Fibroblast of skin of left biceps (primary cell): ENCODE measurements around the gene ADGRD2.

Experiments
- DNase-seq, 2 experiments: peaks; one replicate each; pipeline ENCODE4 v3.0.0-alpha.2; 2013; ENCODE audit warnings: low read depth in 2 of 2

The ADGRD2 gene

DNA sequence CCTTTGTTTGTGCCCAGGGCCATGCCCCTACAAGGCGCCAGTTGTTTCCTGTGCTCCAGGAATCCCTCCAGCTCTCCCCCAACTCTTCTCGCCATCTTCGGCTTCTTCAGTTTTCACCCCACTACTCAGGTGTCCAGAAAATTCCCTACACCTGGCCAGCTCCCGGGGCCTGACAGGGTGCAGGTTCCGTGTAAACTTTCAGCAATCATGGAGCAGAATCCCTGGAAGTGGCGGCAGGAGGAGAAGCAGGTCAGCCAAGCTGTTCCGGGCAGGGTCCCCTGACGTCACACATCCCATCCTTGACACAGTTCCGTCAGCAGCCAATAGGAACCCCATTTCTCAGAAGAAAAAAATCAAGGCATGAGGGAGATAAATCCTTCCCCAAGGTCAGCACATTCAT, 12.2 kb upstream of the ADGRD2 start:
- no peak for DNase-seq

DNA sequence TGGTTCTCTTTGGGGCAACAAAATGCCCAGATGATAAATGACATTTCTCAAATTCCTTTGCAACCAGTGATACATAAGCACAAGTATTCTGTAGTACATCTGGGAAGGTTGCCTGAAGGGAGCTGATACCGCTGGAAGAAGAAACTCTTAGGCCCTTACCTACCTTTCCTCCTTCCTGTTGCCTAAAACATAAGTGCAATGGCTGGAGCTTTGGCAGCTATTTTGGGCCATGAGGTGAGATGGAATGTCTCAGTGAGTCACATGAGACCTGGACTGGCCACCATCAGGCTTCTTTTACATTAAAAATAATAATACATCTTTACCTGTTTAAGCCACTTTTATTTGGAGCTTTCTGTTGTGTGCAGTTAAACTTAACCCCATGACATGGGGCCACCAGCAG, 11.2 kb upstream of the ADGRD2 start:
- no peak for DNase-seq

DNA sequence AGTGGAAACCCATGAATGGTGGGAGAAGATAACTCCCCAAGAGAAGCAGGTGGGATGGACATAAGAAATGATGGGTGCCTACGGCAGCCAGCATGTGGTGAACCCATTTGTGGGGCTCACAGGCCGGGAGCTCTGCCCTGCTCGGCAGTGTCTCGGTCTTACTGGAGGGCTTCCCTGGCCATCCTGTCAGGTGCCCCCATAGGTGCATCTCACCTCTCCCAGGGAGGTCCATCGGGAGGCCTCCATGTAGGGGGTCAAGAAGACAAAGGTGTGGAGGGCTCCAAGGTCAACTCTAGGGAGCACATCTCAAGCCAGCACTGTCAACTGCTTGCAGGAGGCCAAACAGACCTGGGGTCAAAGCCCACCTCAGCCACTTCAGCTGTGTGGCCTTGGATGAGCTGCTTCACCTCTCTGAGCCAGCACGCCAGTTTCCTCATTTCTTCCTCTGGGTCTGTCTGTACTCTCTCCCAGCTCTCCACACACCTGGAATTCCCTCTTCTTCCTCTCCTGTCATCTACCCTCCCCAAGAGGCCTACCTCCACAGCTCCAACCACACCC, 10.5 kb upstream of the ADGRD2 start:
- DNase-seq: no peak

DNA sequence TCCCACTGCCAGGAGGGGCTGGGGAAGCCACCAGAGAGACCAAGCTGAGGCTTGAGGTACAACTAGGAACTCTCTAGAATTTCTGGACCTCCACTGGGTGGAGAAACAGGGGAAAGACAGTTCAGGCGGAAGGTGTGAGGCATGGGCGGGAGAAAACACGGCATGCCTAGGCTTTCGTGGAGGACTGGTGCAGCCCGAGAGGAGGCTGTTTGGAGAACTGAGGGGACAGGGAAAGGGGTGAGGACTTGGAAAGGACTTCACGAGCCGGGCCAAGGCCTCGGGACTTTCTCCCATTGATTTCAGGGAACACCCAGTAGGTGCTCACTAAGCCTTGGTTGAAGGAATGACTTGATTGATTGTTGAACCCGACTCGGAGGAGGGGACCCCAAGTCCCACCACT, 9.5 kb upstream of the ADGRD2 start:
- no peak for DNase-seq

DNA sequence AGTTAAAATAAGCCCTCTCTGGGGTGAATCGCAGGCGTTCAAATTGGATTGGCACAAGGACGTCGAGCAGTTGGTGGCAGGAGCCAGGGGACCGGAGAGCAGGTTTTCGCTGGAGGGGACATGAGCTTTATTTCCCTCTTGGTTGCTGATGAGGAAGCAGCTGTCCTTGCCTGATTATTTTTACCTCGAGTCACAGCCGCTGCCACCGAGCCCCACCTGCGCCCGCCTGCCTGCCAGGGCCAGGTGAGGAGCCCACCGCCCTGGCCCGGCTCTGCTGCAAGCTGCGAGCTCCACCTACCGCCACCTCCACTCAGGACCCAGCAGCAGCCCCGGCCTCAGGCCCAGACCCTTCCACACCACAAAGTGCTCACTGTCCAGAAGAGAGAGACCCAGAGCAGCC, 9.0 kb upstream of the ADGRD2 start:
- DNase-seq: no peak

DNA sequence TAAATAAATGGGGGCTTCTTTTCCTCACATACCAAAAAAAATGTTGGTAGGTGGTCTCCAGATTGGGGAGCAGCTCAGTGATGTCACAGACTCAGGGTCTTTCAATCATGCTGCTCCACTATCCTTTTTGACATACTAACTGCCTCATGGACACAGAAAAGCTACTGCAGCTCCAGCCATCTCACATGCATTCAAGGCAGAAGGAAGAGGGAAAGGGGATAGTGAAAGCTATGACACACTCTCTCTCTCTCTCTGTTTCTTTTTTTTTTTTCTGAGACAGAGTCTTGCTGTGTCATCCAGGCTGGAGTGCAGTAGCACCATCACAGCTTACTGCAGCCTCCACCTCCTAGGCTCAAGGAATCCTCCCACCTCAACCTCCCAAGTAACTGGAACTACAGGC, 7.9 kb upstream of the ADGRD2 start:
- DNase-seq: no peak

DNA sequence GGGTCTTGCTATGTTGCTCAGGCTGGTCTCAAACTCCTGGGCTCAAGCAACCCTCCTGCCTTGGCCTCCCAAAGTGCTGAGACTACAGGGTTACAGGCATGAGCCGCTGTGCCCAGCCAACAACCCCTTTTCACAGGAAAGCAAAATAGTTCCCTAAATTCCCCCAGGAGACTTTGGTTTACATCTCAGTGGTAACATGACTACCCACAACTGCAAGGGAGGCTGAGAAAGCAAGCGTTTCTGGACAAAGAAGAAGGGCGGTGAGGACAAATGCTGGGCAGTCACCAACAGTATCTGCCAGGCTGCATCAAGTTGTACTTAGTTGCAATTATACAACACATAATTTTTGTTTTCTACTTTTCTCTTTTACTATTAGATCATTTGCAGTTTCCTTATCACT, 7.4 kb upstream of the ADGRD2 start:
- DNase-seq: no peak

DNA sequence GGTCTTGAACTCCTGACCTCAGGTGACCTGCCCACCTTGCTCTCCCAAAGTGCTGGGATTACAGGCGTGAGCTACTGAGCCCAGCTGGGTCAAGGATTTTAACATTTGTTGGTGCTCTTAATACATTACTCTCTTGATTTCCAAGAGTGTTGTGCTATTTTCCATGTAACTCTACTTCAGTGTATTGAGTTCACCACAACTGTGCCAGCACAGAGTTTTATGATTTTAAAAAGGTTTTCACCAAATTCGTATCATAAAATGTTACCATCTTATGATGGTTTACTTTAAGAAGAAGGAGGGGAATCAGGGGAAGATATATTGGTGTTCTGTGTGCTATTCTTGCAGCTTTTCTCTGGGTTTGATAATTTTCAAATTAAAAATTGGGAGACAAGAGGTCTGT, 6.6 kb upstream of the ADGRD2 start:
- no peak for DNase-seq

DNA sequence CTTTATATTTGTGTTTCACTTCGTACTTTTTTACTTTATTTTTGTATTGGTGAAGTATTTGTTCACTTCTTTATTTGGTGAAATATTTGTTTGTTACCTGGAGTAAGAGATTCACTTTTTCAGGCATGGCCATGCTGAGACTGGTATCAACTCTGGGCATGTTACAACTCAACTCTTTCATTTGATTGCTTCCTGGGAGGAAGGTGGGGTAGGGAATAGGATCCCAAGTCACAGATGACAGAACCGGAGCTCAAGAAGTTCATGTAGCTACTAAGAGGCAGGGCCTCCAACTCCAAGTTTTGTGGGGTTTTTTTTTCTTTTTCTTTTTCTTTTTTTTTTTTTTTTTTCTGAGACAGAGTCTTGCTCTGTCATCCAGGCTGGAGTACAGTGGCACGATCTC, 6.1 kb upstream of the ADGRD2 start:
- DNase-seq: no peak

DNA sequence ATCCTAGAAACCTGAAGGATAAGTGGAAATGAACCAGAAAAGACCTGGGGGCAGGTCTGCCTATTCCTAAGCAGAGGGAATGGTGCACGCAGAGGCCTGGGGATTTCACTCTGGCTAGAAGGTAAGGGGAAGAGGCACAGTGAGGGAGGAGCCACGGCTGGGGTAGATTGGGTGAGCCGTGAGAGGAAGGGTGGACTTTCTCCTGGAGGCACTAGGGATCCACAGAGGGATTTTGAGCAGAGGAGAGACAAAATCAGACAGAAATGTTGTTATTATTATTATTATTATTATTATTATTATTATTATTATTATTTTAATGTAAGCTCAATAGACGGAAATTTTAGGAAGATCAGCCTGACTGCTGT, 3.0 kb upstream of the ADGRD2 start:
- no peak for DNase-seq

DNA sequence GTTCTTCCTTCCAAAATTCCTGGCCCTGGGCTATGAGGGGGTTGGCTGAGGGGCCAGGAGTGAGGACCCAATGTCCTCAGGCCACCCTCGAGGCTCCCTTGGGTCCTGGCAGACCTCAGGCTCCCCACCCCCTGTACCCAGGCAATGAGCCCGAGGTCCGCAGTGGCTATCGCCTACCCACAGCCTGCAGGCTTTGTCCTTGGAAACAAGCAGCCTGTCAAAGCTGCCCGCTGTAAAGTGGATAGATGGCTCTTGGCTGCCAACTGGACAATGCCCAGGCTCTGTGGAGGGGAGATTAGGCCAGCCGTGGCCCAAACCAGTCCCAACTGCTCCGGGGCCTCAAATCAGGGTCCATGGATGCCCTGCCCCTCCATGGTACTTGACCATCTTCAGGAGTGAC, 2.2 kb upstream of the ADGRD2 start:
- no peak for DNase-seq

DNA sequence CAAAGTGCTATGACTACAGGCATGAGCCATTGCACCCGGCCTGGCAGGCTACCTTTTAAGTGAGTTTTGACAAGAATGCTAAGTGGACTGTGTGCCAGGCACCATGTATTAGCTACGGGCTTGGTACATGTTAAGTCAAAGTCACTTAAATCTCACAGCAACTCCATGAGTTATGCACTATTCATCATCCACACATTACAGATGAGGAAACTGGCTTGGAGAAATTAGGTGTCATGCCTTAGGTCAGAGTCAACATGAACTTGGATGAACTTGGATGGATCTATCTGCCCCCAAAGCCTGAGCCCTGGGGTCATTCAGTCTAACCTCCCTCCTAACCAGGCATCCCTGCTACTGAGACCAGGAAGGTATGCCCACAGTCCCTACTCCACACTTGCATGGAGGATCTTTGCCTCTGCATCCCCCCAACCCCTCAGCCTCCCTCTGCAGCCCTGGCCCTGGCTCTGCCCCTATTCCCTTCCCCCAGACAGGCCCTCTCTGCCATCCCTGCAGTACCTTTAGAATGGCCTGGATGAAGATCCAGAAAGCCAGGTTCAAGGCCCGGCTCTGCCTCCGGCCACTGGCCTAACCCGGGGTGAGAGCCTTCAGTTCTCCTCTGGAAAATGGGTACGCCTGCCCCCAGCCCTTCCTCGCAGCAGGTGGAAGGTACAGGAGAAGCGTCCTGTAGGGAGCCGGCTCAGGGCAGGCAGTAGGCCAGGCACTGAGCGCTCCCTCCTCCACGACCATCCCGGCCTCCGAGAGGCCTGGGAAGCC, 685 bp upstream of the ADGRD2 start:
- no peak for DNase-seq

DNA sequence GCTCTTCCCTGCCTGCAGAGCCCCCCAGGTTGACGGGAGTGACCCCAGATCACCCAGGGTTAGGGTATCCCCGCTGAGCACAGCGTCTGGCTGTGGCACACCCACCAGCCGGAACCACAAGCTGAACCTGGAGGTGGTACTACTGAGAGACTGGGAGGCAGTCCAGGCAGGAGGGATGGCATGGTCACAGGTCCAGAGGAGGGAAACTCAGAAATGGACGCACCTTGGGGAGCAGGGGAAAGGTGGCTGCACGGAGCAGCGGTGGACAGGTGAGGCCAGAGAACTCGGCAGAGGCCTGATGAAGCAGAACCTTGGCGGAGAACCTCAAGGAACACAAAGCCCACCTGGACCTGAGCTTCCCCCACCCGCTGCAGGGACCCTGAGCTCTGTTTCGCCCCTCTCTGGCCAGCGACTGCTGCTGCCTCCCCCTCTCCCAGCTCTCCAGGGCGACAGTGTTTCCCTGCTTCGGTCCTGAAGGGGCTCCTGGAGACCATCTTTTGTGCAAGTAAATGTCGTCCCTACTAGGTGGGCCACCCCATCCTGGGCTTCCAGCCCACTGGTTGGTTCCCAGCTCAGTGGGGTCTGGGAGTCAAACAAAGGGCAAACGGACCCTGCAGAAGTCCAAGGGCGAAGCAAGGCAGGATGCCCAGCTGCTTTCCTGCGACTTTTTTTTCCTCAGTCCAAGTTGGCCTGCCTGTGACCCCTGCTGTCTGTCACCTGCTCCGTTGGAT, 845 bp downstream of the ADGRD2 start:
- no peak for DNase-seq

DNA sequence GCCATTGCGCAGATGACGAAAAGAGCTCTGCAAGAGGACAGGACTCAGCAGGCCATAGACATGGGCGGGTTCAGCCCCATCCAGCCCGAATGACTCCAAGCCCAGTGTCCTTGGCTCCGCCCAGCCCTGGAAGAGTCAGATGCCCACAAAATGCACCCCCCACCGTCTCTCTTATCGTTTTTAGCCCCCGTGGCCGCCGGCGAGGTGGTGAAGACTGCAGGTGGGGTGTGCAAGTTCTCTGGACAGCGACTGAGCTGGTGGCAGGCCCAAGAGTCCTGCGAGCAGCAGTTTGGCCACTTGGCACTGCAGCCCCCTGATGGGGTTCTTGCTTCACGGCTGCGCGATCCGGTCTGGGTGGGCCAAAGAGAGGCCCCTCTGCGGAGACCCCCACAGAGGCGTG, 2.1 kb downstream of the ADGRD2 start:
- DNase-seq: no peak

DNA sequence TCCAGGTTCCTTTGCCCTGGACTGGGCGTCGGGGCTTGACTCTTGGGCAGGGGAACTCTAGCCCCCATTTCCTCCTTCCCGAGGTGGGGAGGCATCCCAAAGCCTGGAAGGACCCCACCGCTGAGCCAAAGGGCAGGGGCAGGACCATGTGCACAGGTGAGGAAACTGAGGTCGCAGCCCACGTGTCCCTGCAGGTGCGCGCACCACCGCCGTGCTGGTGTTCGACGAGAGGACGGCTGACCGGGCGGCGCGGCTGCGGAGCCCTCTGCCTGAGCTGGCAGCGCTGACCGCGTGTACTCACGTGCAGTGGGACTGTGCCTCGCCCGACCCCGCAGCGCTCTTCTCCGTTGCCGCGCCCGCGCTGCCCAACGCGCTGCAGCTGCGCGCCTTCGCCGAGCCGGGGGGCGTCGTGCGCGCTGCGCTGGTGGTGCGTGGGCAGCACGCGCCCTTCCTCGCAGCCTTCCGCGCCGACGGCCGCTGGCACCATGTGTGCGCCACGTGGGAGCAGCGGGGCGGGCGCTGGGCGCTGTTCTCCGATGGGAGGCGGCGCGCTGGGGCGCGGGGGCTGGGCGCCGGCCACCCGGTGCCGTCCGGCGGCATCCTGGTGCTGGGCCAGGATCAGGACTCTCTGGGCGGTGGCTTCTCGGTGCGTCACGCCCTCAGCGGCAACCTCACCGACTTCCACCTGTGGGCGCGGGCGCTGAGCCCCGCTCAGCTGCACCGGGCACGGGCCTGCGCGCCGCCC, 2.8 kb downstream of the ADGRD2 start:
- DNase-seq: no peak

DNA sequence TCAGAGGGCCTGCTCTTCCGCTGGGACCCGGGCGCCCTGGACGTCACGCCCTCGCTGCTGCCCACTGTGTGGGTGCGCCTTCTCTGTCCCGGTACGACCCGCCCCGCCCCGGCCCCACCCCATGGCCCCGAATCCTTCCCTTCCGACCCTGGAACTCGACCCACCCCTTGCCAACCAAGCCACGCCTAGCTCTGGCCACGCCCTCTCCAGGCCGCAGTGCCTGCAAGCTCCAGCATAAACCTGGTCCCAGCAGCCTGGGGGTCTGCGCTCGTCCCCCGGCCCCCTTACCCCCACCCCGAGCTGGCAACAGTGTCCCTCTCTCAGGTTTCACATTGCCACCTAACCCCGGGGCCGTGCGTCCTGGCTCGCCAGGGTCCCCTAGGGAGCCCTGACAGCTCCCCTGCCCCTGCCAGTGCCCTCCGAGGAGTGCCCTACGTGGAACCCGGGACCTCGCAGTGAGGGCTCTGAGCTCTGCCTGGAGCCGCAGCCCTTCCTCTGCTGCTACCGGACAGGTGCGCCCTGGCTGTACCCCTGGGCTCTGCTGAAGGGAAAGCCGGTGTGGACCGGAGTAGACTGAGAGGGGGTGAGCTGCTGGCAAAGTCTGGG, 3.4 kb downstream of the ADGRD2 start:
- DNase-seq: no peak

DNA sequence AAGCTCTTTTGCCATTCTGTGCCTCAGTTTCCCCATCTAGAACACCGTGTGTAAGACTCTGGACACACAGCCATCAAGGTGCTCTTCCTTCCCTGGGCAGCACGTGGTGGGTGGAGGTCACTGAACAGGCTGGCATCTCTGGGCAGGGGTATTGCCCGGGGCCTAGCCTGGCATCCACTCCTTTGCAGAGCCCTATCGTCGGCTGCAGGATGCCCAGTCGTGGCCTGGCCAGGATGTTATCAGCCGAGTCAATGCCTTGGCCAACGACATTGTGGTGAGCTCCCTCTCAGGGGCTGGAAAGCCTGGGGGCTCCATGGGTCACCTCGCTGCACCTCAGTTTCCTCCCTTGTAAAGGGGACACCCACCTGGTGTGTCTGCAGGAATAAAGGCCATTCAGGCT, 4.0 kb downstream of the ADGRD2 start:
- DNase-seq: no peak

DNA sequence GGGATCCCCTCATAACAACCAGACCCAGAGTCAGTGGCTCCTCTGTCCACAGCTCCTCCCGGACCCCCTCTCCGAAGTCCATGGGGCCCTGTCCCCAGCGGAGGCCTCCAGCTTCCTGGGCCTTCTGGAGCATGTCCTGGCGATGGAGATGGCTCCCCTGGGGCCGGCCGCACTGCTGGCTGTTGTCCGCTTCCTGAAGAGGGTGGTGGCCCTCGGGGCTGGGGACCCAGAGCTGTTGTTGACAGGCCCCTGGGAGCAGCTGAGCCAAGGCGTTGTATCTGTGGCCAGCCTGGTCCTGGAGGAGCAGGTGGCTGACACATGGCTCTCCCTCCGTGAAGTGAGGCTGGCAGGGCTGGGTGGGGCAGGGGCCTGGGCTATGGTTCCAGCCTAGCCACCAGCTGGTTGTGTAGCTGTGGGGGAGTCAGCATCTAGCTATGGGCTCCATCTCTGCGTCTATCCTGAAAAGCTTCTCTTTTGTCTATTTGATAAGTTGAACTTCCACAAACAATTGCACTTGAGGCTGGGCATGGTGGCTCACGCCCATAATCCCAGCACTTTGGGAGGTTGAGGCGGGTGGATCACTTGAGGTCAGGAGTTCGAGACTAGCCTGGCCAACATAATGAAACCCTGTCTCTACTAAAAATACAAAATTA, 4.7 kb downstream of the ADGRD2 start:
- no peak for DNase-seq

DNA sequence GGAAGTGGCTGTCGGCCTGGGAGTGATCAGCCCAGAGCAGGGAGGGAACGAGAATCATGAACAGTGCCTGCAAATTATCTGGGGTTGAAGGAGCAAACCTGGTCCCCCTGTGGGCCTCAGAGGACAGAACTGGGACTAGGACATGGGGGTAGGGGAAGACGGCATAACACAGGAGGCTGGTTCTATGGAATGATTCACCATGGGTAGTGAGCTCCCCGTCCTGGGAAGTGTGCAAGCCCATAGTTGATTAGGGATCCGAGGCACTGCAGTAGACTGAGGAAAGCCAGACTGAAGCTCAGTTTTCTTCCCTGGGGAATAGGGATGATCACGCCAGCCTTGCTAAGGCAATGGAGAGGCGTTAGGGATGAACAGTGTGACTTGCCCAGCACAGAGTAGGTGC, 5.6 kb downstream of the ADGRD2 start:
- DNase-seq: no peak

DNA sequence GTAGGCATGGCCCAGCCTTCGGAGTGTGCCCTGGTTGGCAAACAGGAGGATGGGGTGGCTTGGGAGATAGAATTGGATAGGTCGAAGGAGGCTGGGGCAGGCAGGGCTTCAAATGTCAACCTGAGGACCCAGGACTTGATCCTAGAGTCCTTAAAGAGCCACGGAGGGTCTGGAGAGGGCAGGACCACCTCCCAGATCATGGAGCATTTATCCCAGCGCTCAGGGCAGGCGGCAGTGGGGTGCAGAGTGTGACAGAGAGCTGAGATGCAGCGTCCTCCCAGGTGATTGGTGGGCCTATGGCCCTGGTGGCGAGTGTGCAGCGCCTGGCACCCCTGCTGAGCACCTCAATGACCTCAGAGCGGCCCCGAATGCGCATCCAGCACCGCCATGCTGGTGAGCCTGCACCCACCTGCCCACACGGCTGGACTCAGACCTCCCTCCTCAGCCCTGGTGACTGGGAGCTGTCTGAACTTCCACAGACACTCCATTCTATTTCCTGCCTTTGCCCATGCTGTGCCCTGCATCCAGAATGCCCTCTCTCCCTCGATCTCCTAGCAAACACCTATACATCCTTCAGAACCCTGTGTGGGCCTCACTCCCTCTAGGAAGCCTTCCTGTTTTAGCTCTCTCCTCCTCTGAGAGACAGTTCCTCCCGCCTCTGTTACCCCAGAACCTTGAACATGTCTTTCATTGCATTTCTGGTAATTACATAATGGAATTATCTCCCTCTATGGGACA, 6.3 kb downstream of the ADGRD2 start:
- no peak for DNase-seq
